Measurements from ENCODE around the gene TRPM3. TPM values are rescaled to one million over a fixed set of nuclear protein-coding genes. Genes with fewer than 3 reads are reported as not detected.

Gene TRPM3
- total RNA-seq, 1 donor = 0.72 TPM

- Histone ChIP-seq H3K9me3 (ENCODE audit: low read depth, low read length) (no peaks in the 10 kb centered on the region), H4K20me1 (ENCODE audit: insufficient read depth, low read length) (no peaks in the 10 kb centered on the region), H3K27me3 (ENCODE audit: insufficient read depth, low read length) (no peaks in the 10 kb centered on the region), H3K36me3 (ENCODE audit: insufficient read depth, low read length) (no peaks in the 10 kb centered on the region), H3K4me2 (ENCODE audit: insufficient read depth, low read length) (no peak overlapping the region), H3K4me1 (ENCODE audit: insufficient read depth, low read length) (no peaks in the 10 kb centered on the region), H3K79me2 (ENCODE audit: insufficient read depth, low read length) (no peaks in the 10 kb centered on the region), H3K4me3 (ENCODE audit: insufficient read depth, low read length) (no peak overlapping the region), H2AFZ (ENCODE audit: low read length) (no peak overlapping the region), H3K27ac (ENCODE audit: low read depth, low read length) (no peak overlapping the region)
- DNase-seq (ENCODE audit: insufficient read length, low spot score, missing footprints) = no peak
- TF ChIP-seq CTCF (IDR thresholded peaks at IDR 0.05; ENCODE audit: extremely low read depth, low read depth, low read length) = no peak
Observed at GRCh38 chr9:70615464-70616138, 505.8 kb downstream of the TRPM3 start.

GRCh38 chr9:70614786-70615463, 506.5 kb downstream of the TRPM3 start:
- Histone ChIP-seq H3K4me1 (ENCODE audit: insufficient read depth, low read length) (peaks cover 2% of the 10 kb centered on the region), H3K4me3 (ENCODE audit: insufficient read depth, low read length) (no peak overlapping the region), H3K79me2 (ENCODE audit: insufficient read depth, low read length) (no peaks in the 10 kb centered on the region), H3K36me3 (ENCODE audit: insufficient read depth, low read length) (no peaks in the 10 kb centered on the region), H3K27me3 (ENCODE audit: insufficient read depth, low read length) (no peaks in the 10 kb centered on the region), H3K27ac (ENCODE audit: low read depth, low read length) (no peak overlapping the region), H3K4me2 (ENCODE audit: insufficient read depth, low read length) (no peak overlapping the region), H4K20me1 (ENCODE audit: insufficient read depth, low read length) (no peaks in the 10 kb centered on the region), H3K9me3 (ENCODE audit: low read depth, low read length) (no peaks in the 10 kb centered on the region), H2AFZ (ENCODE audit: low read length) (peak overlapping the region; percentile 44)
- DNase-seq (ENCODE audit: insufficient read length, low spot score, missing footprints) = no peak
- no peak for TF ChIP-seq CTCF (IDR thresholded peaks at IDR 0.05; ENCODE audit: extremely low read depth, low read depth, low read length)

- DNase-seq (ENCODE audit: insufficient read length, low spot score, missing footprints) = no peak
- Histone ChIP-seq H4K20me1 (ENCODE audit: insufficient read depth, low read length) (no peaks in the 10 kb centered on the region), H2AFZ (ENCODE audit: low read length) (no peak overlapping the region), H3K27me3 (ENCODE audit: insufficient read depth, low read length) (no peaks in the 10 kb centered on the region), H3K9me3 (ENCODE audit: low read depth, low read length) (no peaks in the 10 kb centered on the region), H3K79me2 (ENCODE audit: insufficient read depth, low read length) (no peaks in the 10 kb centered on the region), H3K4me2 (ENCODE audit: insufficient read depth, low read length) (no peak overlapping the region), H3K4me1 (ENCODE audit: insufficient read depth, low read length) (peaks cover 12% of the 10 kb centered on the region), H3K27ac (ENCODE audit: low read depth, low read length) (no peak overlapping the region), H3K4me3 (ENCODE audit: insufficient read depth, low read length) (no peak overlapping the region), H3K36me3 (ENCODE audit: insufficient read depth, low read length) (no peaks in the 10 kb centered on the region)
- TF ChIP-seq CTCF (IDR thresholded peaks at IDR 0.05; ENCODE audit: extremely low read depth, low read depth, low read length) = no peak
Observed at GRCh38 chr9:70613024-70613768, 508.2 kb downstream of the TRPM3 start.

GRCh38 chr9:70610287-70610644, 511.2 kb downstream of the TRPM3 start:
- no peaks in the 10 kb centered on the region for H3K9me3 ChIP-seq (ENCODE audit: low read depth, low read length)
- H4K20me1 ChIP-seq (ENCODE audit: insufficient read depth, low read length) = no peaks in the 10 kb centered on the region
- H3K79me2 ChIP-seq (ENCODE audit: insufficient read depth, low read length) = no peaks in the 10 kb centered on the region
- no peak for DNase-seq (ENCODE audit: insufficient read length, low spot score, missing footprints)
- H3K4me1 ChIP-seq (ENCODE audit: insufficient read depth, low read length) = peaks cover 12% of the 10 kb centered on the region
- H3K27ac ChIP-seq (ENCODE audit: low read depth, low read length) = no peak overlapping the region
- H3K4me2 ChIP-seq (ENCODE audit: insufficient read depth, low read length) = no peak overlapping the region
- H2AFZ ChIP-seq (ENCODE audit: low read length) = no peak overlapping the region
- no peaks in the 10 kb centered on the region for H3K36me3 ChIP-seq (ENCODE audit: insufficient read depth, low read length)
- no peak for TF ChIP-seq CTCF (IDR thresholded peaks at IDR 0.05; ENCODE audit: extremely low read depth, low read depth, low read length)
- no peak overlapping the region for H3K4me3 ChIP-seq (ENCODE audit: insufficient read depth, low read length)
- no peaks in the 10 kb centered on the region for H3K27me3 ChIP-seq (ENCODE audit: insufficient read depth, low read length)
